ENCODE results near the gene MYL3.

DNA sequence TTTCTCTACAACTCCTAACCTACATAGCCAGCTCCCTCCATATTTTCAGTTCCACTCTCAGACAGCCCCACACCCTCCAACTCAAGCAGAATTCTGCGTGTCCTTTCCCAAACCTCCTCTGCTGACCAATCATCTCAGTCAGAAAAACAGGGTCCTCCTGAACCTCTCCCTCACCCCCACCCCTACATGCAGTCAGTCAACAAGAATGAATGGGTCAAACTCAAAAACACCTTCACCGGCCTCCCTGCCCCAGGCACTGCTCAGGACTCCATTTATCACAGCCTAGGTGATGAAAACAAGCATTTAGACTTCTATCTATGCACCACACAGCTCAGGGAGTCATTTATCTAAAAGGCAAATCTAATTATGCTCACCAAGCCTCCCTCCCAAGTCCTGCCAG is 32.4 kb downstream of the MYL3 start:
- TF ChIP-seq, protein P1, sequence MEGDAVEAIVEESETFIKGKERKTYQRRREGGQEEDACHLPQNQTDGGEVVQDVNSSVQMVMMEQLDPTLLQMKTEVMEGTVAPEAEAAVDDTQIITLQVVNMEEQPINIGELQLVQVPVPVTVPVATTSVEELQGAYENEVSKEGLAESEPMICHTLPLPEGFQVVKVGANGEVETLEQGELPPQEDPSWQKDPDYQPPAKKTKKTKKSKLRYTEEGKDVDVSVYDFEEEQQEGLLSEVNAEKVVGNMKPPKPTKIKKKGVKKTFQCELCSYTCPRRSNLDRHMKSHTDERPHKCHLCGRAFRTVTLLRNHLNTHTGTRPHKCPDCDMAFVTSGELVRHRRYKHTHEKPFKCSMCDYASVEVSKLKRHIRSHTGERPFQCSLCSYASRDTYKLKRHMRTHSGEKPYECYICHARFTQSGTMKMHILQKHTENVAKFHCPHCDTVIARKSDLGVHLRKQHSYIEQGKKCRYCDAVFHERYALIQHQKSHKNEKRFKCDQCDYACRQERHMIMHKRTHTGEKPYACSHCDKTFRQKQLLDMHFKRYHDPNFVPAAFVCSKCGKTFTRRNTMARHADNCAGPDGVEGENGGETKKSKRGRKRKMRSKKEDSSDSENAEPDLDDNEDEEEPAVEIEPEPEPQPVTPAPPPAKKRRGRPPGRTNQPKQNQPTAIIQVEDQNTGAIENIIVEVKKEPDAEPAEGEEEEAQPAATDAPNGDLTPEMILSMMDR (IDR thresholded peaks at IDR 0.05; ENCODE audit: poor library complexity, severe bottlenecking): no peak
- no peak for TF ChIP-seq RAD21 (conservative IDR thresholded peaks at IDR 0.05)

Data from neural cell (in vitro differentiated cells).